Naive thymus-derived CD4-positive, alpha-beta T cell (primary cell): ENCODE data around the gene SORCS2. TPM values are rescaled to one million over a fixed set of nuclear protein-coding genes. Genes with fewer than 3 reads are reported as not detected.

Source experiments
- ATAC-seq: fragments of 150-1000 bp; cut with Tn5 transposase; 2 replicates; pipeline ENCODE4 v1.10.0; 2021; ENCODE audit warnings: mild to moderate bottlenecking, moderate library complexity
- CTCF ChIA-PET: fragments of 350-600 bp; sonication (Branson Sonifier 250); formaldehyde crosslinking; loops from one replicate; lab custom pipeline; 2021; ENCODE audit warnings: antibody characterized with exemption; lab: Charles Lee
- POLR2A ChIA-PET: fragments of 350-600 bp; sonication (Branson Sonifier 250); formaldehyde crosslinking; loops from one replicate; lab custom pipeline; 2021; ENCODE audit warnings: antibody characterized with exemption, inconsistent platforms; lab: Charles Lee
- DNase-seq, 9 donors: peaks; one replicate each; pipeline versions ENCODE4 v3.0.0 to v3.0.0-alpha.2; 2020 to 2022; ENCODE audit warnings: mixed read lengths in 1 of 9
- H3K27ac ChIP-seq: one replicate; pipeline ENCODE4 v1.7.0; 2013; ENCODE audit warnings: mild to moderate bottlenecking, low read depth, low read length, moderate library complexity
- H3K27me3 ChIP-seq, 2 donors: one replicate each; pipeline ENCODE4 v1.7.0; 2013; ENCODE audit warnings: low read length in 2 of 2, mild to moderate bottlenecking in 2 of 2, moderate library complexity in 2 of 2; ENCODE audit not compliant: control insufficient read depth in 2 of 2, insufficient read depth in 2 of 2
- H3K36me3 ChIP-seq, 3 experiments: 1 replicate in 2 of 3; 2 replicates in 1 of 3; pipeline ENCODE4 v1.7.0; 2013; ENCODE audit warnings: low read length in 3 of 3, mild to moderate bottlenecking in 3 of 3, moderate library complexity in 1 of 3; ENCODE audit not compliant: insufficient read depth in 3 of 3, control insufficient read depth in 2 of 3
- H3K4me1 ChIP-seq, 2 donors: one replicate each; pipeline ENCODE4 v1.7.0; 2013; ENCODE audit warnings: low read length in 2 of 2, mild to moderate bottlenecking in 2 of 2, moderate library complexity in 1 of 2; ENCODE audit not compliant: control insufficient read depth in 2 of 2, insufficient read depth in 2 of 2
- H3K4me3 ChIP-seq: 2 replicates; pipeline ENCODE4 v1.7.0; 2013; ENCODE audit warnings: mild to moderate bottlenecking, low read length
- H3K9me3 ChIP-seq, 3 experiments: 1 replicate in 2 of 3; 2 replicates in 1 of 3; pipeline ENCODE4 v1.7.0; 2013; ENCODE audit warnings: low read length in 3 of 3; ENCODE audit not compliant: control insufficient read depth in 2 of 3
- H3K27ac Mint-ChIP-seq, 9 donors: one replicate each; pipeline ENCODE4 v1.8.0; 2020 to 2022; ENCODE audit warnings: mixed read lengths in 9 of 9, mild to moderate bottlenecking in 8 of 9, moderate library complexity in 5 of 9, inconsistent platforms in 2 of 9
- H3K27me3 Mint-ChIP-seq, 5 donors: one replicate each; pipeline ENCODE4 v1.8.0; 2021 to 2022; ENCODE audit warnings: mixed read lengths in 5 of 5, mild to moderate bottlenecking in 1 of 5
- H3K36me3 Mint-ChIP-seq, 5 donors: one replicate each; pipeline ENCODE4 v1.8.0; 2020 to 2022; ENCODE audit warnings: mixed read lengths in 5 of 5, mild to moderate bottlenecking in 3 of 5, inconsistent platforms in 1 of 5
- H3K4me1 Mint-ChIP-seq, 7 donors: one replicate each; pipeline ENCODE4 v1.8.0; 2020 to 2022; ENCODE audit warnings: mixed read lengths in 7 of 7, mild to moderate bottlenecking in 3 of 7, inconsistent platforms in 1 of 7
- H3K4me3 Mint-ChIP-seq, 10 donors: one replicate each; pipeline ENCODE4 v1.8.0; 2020 to 2022; ENCODE audit warnings: mild to moderate bottlenecking in 10 of 10, mixed read lengths in 10 of 10, moderate library complexity in 6 of 10, inconsistent platforms in 2 of 10
- H3K9me3 Mint-ChIP-seq, 11 donors: one replicate each; pipeline ENCODE4 v1.8.0; 2020 to 2022; ENCODE audit warnings: mixed read lengths in 11 of 11, mild to moderate bottlenecking in 4 of 11, inconsistent platforms in 1 of 11, moderate library complexity in 1 of 11
- intact Hi-C, 2 donors: fragments of 100-400 bp; cut with micrococcal nuclease; formaldehyde crosslinking; loops; one replicate each; pipeline ENCODE4 v1.15.1; 2023
- polyA plus RNA-seq, 2 donors: library from polyadenylated mRNA; unstranded; fragments of 300-500 nt; fragmentation: Illumina TruSeq; gene quantifications; one replicate each; pipeline ENCODE4 v1.2.3, GENCODE V29; 2021
- total RNA-seq, 6 experiments: library from RNA in 5 of 6; stranded (reverse) in 5 of 6; gene quantifications; 1 replicate in 5 of 6; 2 replicates in 1 of 6; pipeline ENCODE4 v1.2.3 and lab custom pipeline; 2021 to 2026

The SORCS2 gene
- total and polyA plus RNA-seq, 7 experiments from 2014 or later: 0.10 TPM; not detected in 6

- H3K36me3 ChIP-seq: no peaks in the 10 kb centered on the region
- no peaks in the 10 kb centered on the region for H3K9me3 ChIP-seq
- intact Hi-C loops: loop anchor here in 1 of 2 donors (5.0 kb wide), 1 partner anchor 141 kb away; no protein-coding TSS in a partner anchor
- Mint-ChIP-seq H3K9me3 (peaks cover 0 to 2% (median 0%) of the 10 kb centered on the region in 11 donors), H3K27me3 (peaks cover 35 to 70% (median 45%) of the 10 kb centered on the region in 5 donors), H3K4me1 (peaks cover 0 to 2% (median 0%) of the 10 kb centered on the region in 7 donors), H3K4me3 (no peak overlapping the region), H3K27ac (no peak overlapping the region), H3K36me3 (no peaks in the 10 kb centered on the region)
- CTCF ChIA-PET: no interaction called here
- no peak for ATAC-seq
- H3K27me3 ChIP-seq: peaks cover 0 to 6% of the 10 kb centered on the region in 2 donors
- H3K4me1 ChIP-seq: no peaks in the 10 kb centered on the region
- H3K4me3 ChIP-seq: no peak overlapping the region
- DNase-seq: no peak
- no peak overlapping the region for H3K27ac ChIP-seq
- POLR2A ChIA-PET: no interaction called here
Measured at GRCh38 chr4:7196736-7197135, 4.4 kb downstream of the SORCS2 start.

GRCh38 chr4:7197910-7198309, 5.6 kb downstream of the SORCS2 start:
- ChIA-PET POLR2A (no interaction called here), CTCF (no interaction called here)
- H3K4me3 Mint-ChIP-seq: no peak overlapping the region
- peak overlapping the region in 1 of 9 donors; percentile 7 for H3K27ac Mint-ChIP-seq
- no peak for ATAC-seq
- no peak overlapping the region for H3K27ac ChIP-seq
- no peak overlapping the region for H3K4me3 ChIP-seq
- no peaks in the 10 kb centered on the region for H3K4me1 Mint-ChIP-seq
- H3K36me3 Mint-ChIP-seq: no peaks in the 10 kb centered on the region
- H3K4me1 ChIP-seq: no peaks in the 10 kb centered on the region
- DNase-seq: no peak
- peaks cover 0 to 2% (median 0%) of the 10 kb centered on the region in 11 donors for H3K9me3 Mint-ChIP-seq
- H3K36me3 ChIP-seq: no peaks in the 10 kb centered on the region
- peaks cover 0 to 3% of the 10 kb centered on the region in 2 donors for H3K27me3 ChIP-seq
- H3K27me3 Mint-ChIP-seq: peaks cover 36 to 69% (median 43%) of the 10 kb centered on the region in 5 donors
- intact Hi-C loops: loop anchor here in 1 of 2 donors (5.0 kb wide), 1 partner anchor 139 kb away; no protein-coding TSS in a partner anchor
- H3K9me3 ChIP-seq: no peaks in the 10 kb centered on the region

GRCh38 chr4:7198440-7199128, 6.2 kb downstream of the SORCS2 start:
- Histone ChIP-seq H3K27me3 (peaks cover 0 to 3% of the 10 kb centered on the region in 2 donors), H3K4me3 (no peak overlapping the region), H3K36me3 (no peaks in the 10 kb centered on the region), H3K27ac (no peak overlapping the region), H3K9me3 (no peaks in the 10 kb centered on the region), H3K4me1 (no peaks in the 10 kb centered on the region)
- Mint-ChIP-seq H3K9me3 (peaks cover 0 to 2% (median 0%) of the 10 kb centered on the region in 11 donors), H3K4me1 (no peaks in the 10 kb centered on the region), H3K4me3 (no peak overlapping the region), H3K27me3 (peaks cover 35 to 66% (median 43%) of the 10 kb centered on the region in 5 donors), H3K36me3 (no peaks in the 10 kb centered on the region), H3K27ac (no peak overlapping the region)
- POLR2A ChIA-PET: no interaction called here
- ATAC-seq (no peak), DNase-seq (no peak)
- CTCF ChIA-PET: no interaction called here
- intact Hi-C loops: loop anchor here in 1 of 2 donors (5.0 kb wide), 1 partner anchor 139 kb away; no protein-coding TSS in a partner anchor

- DNase-seq (no peak), ATAC-seq (no peak)
- H3K27ac Mint-ChIP-seq: no peak overlapping the region
- peaks cover 0 to 2% (median 0%) of the 10 kb centered on the region in 11 donors for H3K9me3 Mint-ChIP-seq
- Histone ChIP-seq H3K27me3 (no peaks in the 10 kb centered on the region), H3K27ac (no peak overlapping the region), H3K4me3 (no peak overlapping the region), H3K9me3 (no peaks in the 10 kb centered on the region), H3K36me3 (no peaks in the 10 kb centered on the region), H3K4me1 (no peaks in the 10 kb centered on the region)
- H3K36me3 Mint-ChIP-seq: no peaks in the 10 kb centered on the region
- H3K27me3 Mint-ChIP-seq: peaks cover 29 to 65% (median 41%) of the 10 kb centered on the region in 5 donors
- CTCF ChIA-PET: no interaction called here
- H3K4me3 Mint-ChIP-seq: no peak overlapping the region
- POLR2A ChIA-PET: no interaction called here
- intact Hi-C loops: loop anchor here in 1 of 2 donors (5.0 kb wide), 1 partner anchor 138 kb away; no protein-coding TSS in a partner anchor
- H3K4me1 Mint-ChIP-seq: no peaks in the 10 kb centered on the region
Measured at GRCh38 chr4:7199129-7199725, 6.9 kb downstream of the SORCS2 start.

GRCh38 chr4:7199771-7200441, 7.6 kb downstream of the SORCS2 start:
- no peak overlapping the region for H3K27ac ChIP-seq
- H3K27me3 Mint-ChIP-seq: peaks cover 23 to 60% (median 36%) of the 10 kb centered on the region in 5 donors
- H3K9me3 ChIP-seq: no peaks in the 10 kb centered on the region
- ATAC-seq (no peak), DNase-seq (no peak)
- CTCF ChIA-PET: no interaction called here
- H3K27me3 ChIP-seq: no peaks in the 10 kb centered on the region
- H3K4me3 Mint-ChIP-seq: no peak overlapping the region
- H3K36me3 Mint-ChIP-seq: no peaks in the 10 kb centered on the region
- intact Hi-C loops: loop anchor here in 1 of 2 donors (5.0 kb wide), 1 partner anchor 137 kb away; no protein-coding TSS in a partner anchor
- no peaks in the 10 kb centered on the region for H3K36me3 ChIP-seq
- peaks cover 0 to 2% (median 0%) of the 10 kb centered on the region in 11 donors for H3K9me3 Mint-ChIP-seq
- POLR2A ChIA-PET: no interaction called here
- no peak overlapping the region for H3K4me3 ChIP-seq
- no peaks in the 10 kb centered on the region for H3K4me1 Mint-ChIP-seq
- H3K27ac Mint-ChIP-seq: no peak overlapping the region
- no peaks in the 10 kb centered on the region for H3K4me1 ChIP-seq

- DNase-seq (no peak), ATAC-seq (no peak)
- no peak overlapping the region for H3K27ac Mint-ChIP-seq
- no peak overlapping the region for H3K4me3 Mint-ChIP-seq
- no peak overlapping the region for H3K27ac ChIP-seq
- POLR2A ChIA-PET: no interaction called here
- no peaks in the 10 kb centered on the region for H3K36me3 Mint-ChIP-seq
- H3K4me1 ChIP-seq: no peaks in the 10 kb centered on the region
- H3K9me3 ChIP-seq: no peaks in the 10 kb centered on the region
- H3K36me3 ChIP-seq: no peaks in the 10 kb centered on the region
- intact Hi-C loops: no loop called here
- peaks cover 0 to 2% (median 0%) of the 10 kb centered on the region in 11 donors for H3K9me3 Mint-ChIP-seq
- no peak overlapping the region for H3K4me3 ChIP-seq
- no peaks in the 10 kb centered on the region for H3K4me1 Mint-ChIP-seq
- H3K27me3 ChIP-seq: no peaks in the 10 kb centered on the region
- H3K27me3 Mint-ChIP-seq: peaks cover 14 to 60% (median 39%) of the 10 kb centered on the region in 5 donors
- CTCF ChIA-PET: no interaction called here
Measured at GRCh38 chr4:7200801-7201200, 8.5 kb downstream of the SORCS2 start.
